Metanephros (tissue), 1 donor: ENCODE measurements around the gene ICA1L. TPM values are rescaled to one million over a fixed set of nuclear protein-coding genes. Genes with fewer than 3 reads are reported as not detected.

Experiments used
- total RNA-seq: library from RNA; depleted of rRNA; stranded (reverse); fragments of >200 nt; gene quantifications from one replicate; pipeline ENCODE4 v1.2.3, GENCODE V29; 2014

The ICA1L gene
- 20.7 TPM for total RNA-seq

GRCh38 chr2:202871300-202872141, at the start of gene ICA1L:
Gene ICA1L (minus strand): TSS chr2:202871766. CDS start chr2:202829009, 42,757 bp downstream.

GRCh38 chr2:202911512-202912341, 40.2 kb upstream of the ICA1L start, which contains the start of the genes CARF and WDR12:
Gene CARF (plus strand): TSS chr2:202912275. CDS start chr2:202941903, 29,628 bp downstream.
Gene WDR12 (minus strand): TSS chr2:202911673. CDS start chr2:202911476, 197 bp downstream.

Other genes starting within 250 kb of the ICA1L start
- 23.0 TPM for gene FAM117B, start 236.8 kb downstream of the ICA1L start, total RNA-seq
- 33.9 TPM for gene WDR12, start 39.9 kb upstream of the ICA1L start, total RNA-seq
- gene CARF, start 40.5 kb upstream of the ICA1L start, total RNA-seq = 16.1 TPM
- 62.8 TPM for gene NBEAL1, start 143.1 kb upstream of the ICA1L start, total RNA-seq